K562 (cell line): ENCODE results near the gene DAO. TPM values are rescaled to one million over a fixed set of nuclear protein-coding genes. Genes with fewer than 3 reads are reported as not detected.

Experiments
- ATAC-seq: fragments of 200-7000 bp; cut with Tn5 transposase; 3 replicates; pipeline ENCODE4 v1.9.1; 2020; ENCODE audit warnings: moderate library complexity
- BruUV-seq: library from RNA; stranded (reverse); fragments of 400-500 nt; replicated peaks from 2 replicates; lab custom pipeline; 2021; lab: Mats Ljungman, UMichigan
- CTCF ChIA-PET: fragments of 300-600 bp; formaldehyde crosslinking; extraction: SDS; loops from one replicate; lab custom pipeline; 2021; ENCODE audit warnings: low intra/inter-chr PET ratio; lab: Yijun Ruan, JAX
- POLR2A ChIA-PET: fragments of 300-600, 350-650 bp; sonication (Branson Sonifier 250); formaldehyde crosslinking; extraction: SDS; loops from one replicate; lab custom pipeline; 2021; ENCODE audit warnings: antibody characterized with exemption, inconsistent platforms; lab: Yijun Ruan, JAX
- DNase-seq, 4 experiments: peaks; one replicate each; pipeline versions ENCODE4 v3.0.0 to v3.0.0-alpha.2; 2011 to 2018; ENCODE audit warnings: low spot score in 3 of 4, mixed read lengths in 3 of 4; ENCODE audit errors: extremely low read depth in 1 of 4
- FAIRE-seq: peaks from 2 replicates; lab custom pipeline; 2011; peaks lifted over from hg19 to GRCh38; lab: Jason Lieb, UNC
- H2AFZ ChIP-seq: 2 replicates; pipeline ENCODE4 v1.6.0; 2011; ENCODE audit warnings: low read depth, low read length, control low read depth, inconsistent platforms
- H3K27ac ChIP-seq: fragments of 200-600 bp; 3 replicates; pipeline ENCODE4 v1.8.0; 2011; ENCODE audit warnings: low read depth, mild to moderate bottlenecking, control low read depth, inconsistent platforms, low read length, moderate library complexity, mixed read lengths; ENCODE audit errors: extremely low read depth
- H3K27me3 ChIP-seq, 2 experiments: fragments of 300-600 bp in 1 of 2; 2 replicates in 1 of 2; 3 replicates in 1 of 2; pipeline versions ENCODE4 v1.6.0 to v1.8.0; 2011; ENCODE audit warnings: inconsistent platforms in 2 of 2, low read length in 2 of 2, mild to moderate bottlenecking in 1 of 2, mixed read lengths in 1 of 2, moderate library complexity in 1 of 2; ENCODE audit not compliant: control insufficient read depth in 2 of 2, insufficient read depth in 2 of 2
- H3K36me3 ChIP-seq: fragments of 300-600 bp; 3 replicates; pipeline ENCODE4 v1.8.0; 2011; ENCODE audit warnings: mild to moderate bottlenecking, low read length, inconsistent platforms; ENCODE audit not compliant: control insufficient read depth, insufficient read depth
- H3K4me1 ChIP-seq, 2 experiments: fragments of 200-600 bp in 1 of 2; replicated peaks in 1 of 2; 2 replicates in 1 of 2; 3 replicates in 1 of 2; pipeline versions ENCODE4 v1.5.1 to v1.8.0; 2011; ENCODE audit warnings: inconsistent platforms in 2 of 2, low read length in 2 of 2, mild to moderate bottlenecking in 1 of 2, mixed read lengths in 1 of 2, moderate library complexity in 1 of 2; ENCODE audit not compliant: control insufficient read depth in 2 of 2, insufficient read depth in 2 of 2
- H3K4me2 ChIP-seq: 2 replicates; pipeline ENCODE4 v1.6.1; 2011; ENCODE audit warnings: low read length, control low read depth, inconsistent platforms, mixed read lengths; ENCODE audit not compliant: insufficient read depth
- H3K4me3 ChIP-seq: fragments of 200-600 bp; sonication (generic), shearing (Covaris generic); 2 replicates; pipeline ENCODE4 v1.5.1; 2016; ENCODE audit warnings: control low read depth, inconsistent platforms
- H3K79me2 ChIP-seq: fragments of 200-600 bp; 3 replicates; pipeline ENCODE4 v1.8.0; 2011; ENCODE audit warnings: low read length, inconsistent platforms; ENCODE audit not compliant: control insufficient read depth, insufficient read depth
- H3K9ac ChIP-seq, 2 experiments: 2 replicates each; pipeline versions ENCODE4 v1.6.0 to v1.6.1; 2011; ENCODE audit warnings: low read depth in 2 of 2, low read length in 2 of 2, control low read depth in 1 of 2, inconsistent platforms in 1 of 2, mild to moderate bottlenecking in 1 of 2, mixed read lengths in 1 of 2; ENCODE audit not compliant: insufficient read depth in 1 of 2
- H3K9me1 ChIP-seq: one replicate; pipeline ENCODE4 v1.6.0; 2011; ENCODE audit warnings: inconsistent platforms, mild to moderate bottlenecking, low read length, moderate library complexity; ENCODE audit not compliant: control insufficient read depth, insufficient read depth
- H3K9me3 ChIP-seq: replicated peaks from 2 replicates; pipeline ENCODE4 v1.5.1; 2011; ENCODE audit warnings: low read depth, low read length, inconsistent platforms; ENCODE audit not compliant: control insufficient read depth, insufficient read depth
- H4K20me1 ChIP-seq: replicated peaks from 2 replicates; pipeline ENCODE4 v1.6.1; 2011; ENCODE audit warnings: low read length, inconsistent platforms, mixed read lengths; ENCODE audit not compliant: control insufficient read depth, insufficient read depth
- BRD4 ChIP-seq: fragments of 200-600 bp; sonication (generic); IDR thresholded peaks from 2 replicates; pipeline ENCODE4 v1.6.1; 2017; ENCODE audit warnings: inconsistent platforms
- IFI16 ChIP-seq: fragments of 250-450 bp; sonication (Bioruptor Pico); IDR thresholded peaks from 2 replicates; pipeline ENCODE4 v2.1.2; 2022; ENCODE audit warnings: mild to moderate bottlenecking, inconsistent platforms
- MEF2D ChIP-seq: conservative IDR thresholded peaks from 2 replicates; pipeline ENCODE4 v1.6.1; 2016; ENCODE audit warnings: low read depth, missing genetic modification characterization, missing compliant biosample characterization
- MTA2 ChIP-seq: fragments of 450-650 bp; IDR thresholded peaks from 2 replicates; pipeline ENCODE4 v1.6.1; 2016; ENCODE audit warnings: low read depth
- OTX1 ChIP-seq: fragments of 450-650 bp; formaldehyde crosslinking; IDR thresholded peaks from 2 replicates; pipeline ENCODE4 v1.4.0; 2022; ENCODE audit warnings: mild to moderate bottlenecking
- SMARCA4 ChIP-seq: fragments of 450-650 bp; IDR thresholded peaks from 2 replicates; pipeline ENCODE4 v1.6.1; 2016
- TFAM ChIP-seq: fragments of 250-450 bp; sonication (Bioruptor Pico); conservative IDR thresholded peaks from 2 replicates; pipeline ENCODE4 v1.5.0; 2021; ENCODE audit warnings: mild to moderate bottlenecking, moderate library complexity
- ZBTB1 ChIP-seq: sonication (generic); formaldehyde crosslinking; IDR thresholded peaks from 2 replicates; pipeline ENCODE4 v1.8.1; 2023; ENCODE audit warnings: missing genetic modification reagents, low read depth, mild to moderate bottlenecking, borderline replicate concordance
- ZBTB8A ChIP-seq: fragments of 450-650 bp; IDR thresholded peaks from 2 replicates; pipeline ENCODE4 v1.6.1; 2018; ENCODE audit warnings: mild to moderate bottlenecking, moderate library complexity; ENCODE audit not compliant: partially characterized antibody
- ZFP1 ChIP-seq: fragments of 450-650 bp; formaldehyde crosslinking; IDR thresholded peaks from 2 replicates; pipeline ENCODE4 v1.4.0; 2020; ENCODE audit warnings: mild to moderate bottlenecking, mixed read lengths
- ZNF175 ChIP-seq: fragments of 200-800 bp; sonication (Bioruptor generic); IDR thresholded peaks from 2 replicates; pipeline ENCODE4 v1.6.1; 2016; ENCODE audit warnings: low read depth, mild to moderate bottlenecking, missing genetic modification characterization, missing compliant biosample characterization
- ZNF184 ChIP-seq: sonication (generic); formaldehyde crosslinking; IDR thresholded peaks from 2 replicates; pipeline ENCODE4 v1.5.0; 2020; ENCODE audit warnings: missing genetic modification reagents
- ZNF354B ChIP-seq: fragments of 250-450 bp; sonication (Bioruptor Pico); IDR thresholded peaks from 2 replicates; pipeline ENCODE4 v1.4.0; 2020
- ZNF436 ChIP-seq: fragments of 250-450, 450-650 bp; sonication (Bioruptor Pico); formaldehyde crosslinking; IDR thresholded peaks from 2 replicates; pipeline ENCODE4 v1.7.0; 2020; ENCODE audit warnings: mild to moderate bottlenecking
- WGBS: fragments of 100-300 bp; shearing (Covaris generic); methylation state at CpG from one replicate; pipeline ENCODE4 v1.1.6; 2016; ENCODE audit warnings: low coverage, mixed read lengths; ENCODE audit not compliant: insufficient coverage; ENCODE audit errors: missing lambda C conversion rate; 5-methylcytosine and 5-hydroxymethylcytosine counted together
- in situ Hi-C: fragments of 300-500 bp; cut with MboI; formaldehyde crosslinking; loops from 4 replicates; pipeline ENCODE4 v1.15.0; 2018; ENCODE audit warnings: inconsistent platforms, mixed read lengths
- intact Hi-C: fragments of 100-400 bp; cut with micrococcal nuclease; formaldehyde crosslinking; loops from 2 replicates; pipeline ENCODE4 v1.14.2; 2022
- polyA plus RNA-seq, 8 experiments: library from polyadenylated mRNA; depleted of rRNA in 4 of 8; stranded (reverse) in 5 of 8; unstranded in 3 of 8; fragments of >200 nt; fragmentation: Nextera tagmentation in 2 of 8; fragmentation: Illumina TruSeq in 1 of 8; extraction: Ambion mirVana in 2 of 8; extraction: Trizol in 1 of 8; gene quantifications; 2 replicates each; pipeline versions ENCODE4 v1.2.1 to v1.2.3, GENCODE V29; 2011 to 2014; ENCODE audit warnings: inconsistent platforms in 1 of 8, missing spikeins in 1 of 8
- total RNA-seq, 7 experiments: library from RNA; depleted of rRNA in 6 of 7; stranded (reverse); fragments of >200 nt in 6 of 7; fragmentation: Illumina TruSeq in 2 of 7; extraction: Trizol in 2 of 7; gene quantifications; 2 replicates each; pipeline versions ENCODE4 v1.2.1 to v1.2.3, GENCODE V29; 2011 to 2021; ENCODE audit warnings: low replicate concordance in 1 of 7
- TF ChIP-seq, protein P1 (sequence below): fragments of 450-650 bp; conservative IDR thresholded peaks from 2 replicates; pipeline ENCODE4 v1.6.1; 2016; ENCODE audit warnings: missing genetic modification characterization, low read depth, mild to moderate bottlenecking, control low read depth, missing compliant biosample characterization
- TF ChIP-seq, protein P2 (sequence below): fragments of 450-650 bp; conservative IDR thresholded peaks from 2 replicates; pipeline ENCODE4 v1.6.1; 2016; ENCODE audit warnings: missing genetic modification characterization, low read depth, mild to moderate bottlenecking, missing compliant biosample characterization, moderate library complexity

Gene DAO
- total and polyA plus RNA-seq, 9 of the 15 experiments (the other 6 are each of a cell fraction or from before 2014, with no cell fraction given) = not detected

DNA sequence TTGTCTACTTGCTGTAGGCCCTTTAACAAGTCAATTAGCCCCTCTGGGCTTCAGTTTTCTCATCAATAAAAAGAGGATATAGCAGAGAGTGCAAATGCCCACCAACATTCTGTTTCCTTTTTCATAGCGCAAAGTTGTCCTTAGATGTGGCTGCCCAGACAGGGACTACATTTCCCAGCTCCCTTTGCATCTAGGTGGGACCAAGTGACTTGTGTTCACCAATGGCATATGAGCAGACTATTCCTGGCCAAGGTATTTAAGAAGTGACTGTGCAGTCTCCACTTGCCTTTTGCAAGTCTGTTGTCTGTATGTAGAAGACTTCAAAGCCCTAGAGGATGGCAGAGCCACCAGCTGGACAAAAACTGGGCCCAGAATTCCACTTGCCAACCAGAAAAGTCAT lies 59.7 kb downstream of the DAO start (continued):
- TF ChIP-seq, protein P1, sequence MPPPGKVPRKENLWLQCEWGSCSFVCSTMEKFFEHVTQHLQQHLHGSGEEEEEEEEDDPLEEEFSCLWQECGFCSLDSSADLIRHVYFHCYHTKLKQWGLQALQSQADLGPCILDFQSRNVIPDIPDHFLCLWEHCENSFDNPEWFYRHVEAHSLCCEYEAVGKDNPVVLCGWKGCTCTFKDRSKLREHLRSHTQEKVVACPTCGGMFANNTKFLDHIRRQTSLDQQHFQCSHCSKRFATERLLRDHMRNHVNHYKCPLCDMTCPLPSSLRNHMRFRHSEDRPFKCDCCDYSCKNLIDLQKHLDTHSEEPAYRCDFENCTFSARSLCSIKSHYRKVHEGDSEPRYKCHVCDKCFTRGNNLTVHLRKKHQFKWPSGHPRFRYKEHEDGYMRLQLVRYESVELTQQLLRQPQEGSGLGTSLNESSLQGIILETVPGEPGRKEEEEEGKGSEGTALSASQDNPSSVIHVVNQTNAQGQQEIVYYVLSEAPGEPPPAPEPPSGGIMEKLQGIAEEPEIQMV = no peak
- no peak for TF ChIP-seq ZFP1 (CRISPR knock-in tag)

DNA sequence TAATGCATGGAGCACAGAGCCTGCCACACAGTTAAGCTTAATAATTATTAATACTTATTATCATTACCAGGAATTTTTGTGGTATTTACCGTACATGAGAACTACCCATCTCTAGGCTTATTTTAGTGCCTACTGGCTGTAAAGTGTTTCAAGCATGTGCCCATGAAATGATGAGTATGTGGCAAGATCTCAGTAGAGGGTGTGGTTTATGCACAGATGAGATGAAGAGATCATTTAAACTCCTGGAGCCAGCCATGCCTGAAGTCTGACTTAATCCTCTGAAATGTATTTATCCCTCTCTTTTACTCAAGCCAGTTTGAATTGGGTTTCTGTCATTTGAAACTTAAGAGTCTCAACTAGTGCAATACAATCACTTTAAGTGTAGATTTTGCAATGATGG lies 60.2 kb downstream of the DAO start:
- TF ChIP-seq TFAM (CRISPR knock-in tag) (no peak), ZNF354B (CRISPR knock-in tag) (no peak), MTA2 (no peak), ZBTB1 (CRISPR knock-in tag) (no peak), ZNF184 (CRISPR knock-in tag) (no peak), OTX1 (CRISPR knock-in tag) (no peak), ZNF175 (no peak), ZBTB8A (no peak), MEF2D (no peak), BRD4 (no peak), SMARCA4 (no peak), IFI16 (CRISPR knock-in tag) (no peak), ZNF436 (CRISPR knock-in tag) (no peak)
- TF ChIP-seq, protein P2, sequence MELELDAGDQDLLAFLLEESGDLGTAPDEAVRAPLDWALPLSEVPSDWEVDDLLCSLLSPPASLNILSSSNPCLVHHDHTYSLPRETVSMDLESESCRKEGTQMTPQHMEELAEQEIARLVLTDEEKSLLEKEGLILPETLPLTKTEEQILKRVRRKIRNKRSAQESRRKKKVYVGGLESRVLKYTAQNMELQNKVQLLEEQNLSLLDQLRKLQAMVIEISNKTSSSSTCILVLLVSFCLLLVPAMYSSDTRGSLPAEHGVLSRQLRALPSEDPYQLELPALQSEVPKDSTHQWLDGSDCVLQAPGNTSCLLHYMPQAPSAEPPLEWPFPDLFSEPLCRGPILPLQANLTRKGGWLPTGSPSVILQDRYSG (tag) = no peak

More for the DNA sequence above, 60.2 kb downstream of the DAO start:
- Histone ChIP-seq H3K4me3 (no peak overlapping the region), H3K27me3 (peaks cover 20 to 57% of the 10 kb centered on the region in 2 experiments), H3K4me1 (no peaks in the 10 kb centered on the region), H3K36me3 (no peaks in the 10 kb centered on the region), H4K20me1 (no peaks in the 10 kb centered on the region; the same call in 1 of the 2 replicates), H3K9me1 (no peaks in the 10 kb centered on the region), H2AFZ (no peak overlapping the region), H3K79me2 (no peaks in the 10 kb centered on the region), H3K27ac (no peak overlapping the region), H3K9me3 (no peaks in the 10 kb centered on the region), H3K9ac (no peak overlapping the region), H3K4me2 (no peak overlapping the region)
- whole genome bisulfite sequencing = 0% methylated on average over 1 of the region's 1 CpG
- in situ Hi-C loops = no loop called here
- CTCF ChIA-PET = no interaction called here
- POLR2A ChIA-PET = no interaction called here
- FAIRE-seq = no peak
- DNase-seq = no peak
- BruUV-seq = no TSS peak
- no peak for ATAC-seq
- intact Hi-C loops = no loop called here
